ENCODE measurements around the gene KLHDC7B.

KLHDC7B gene

GRCh38 chr22:50545522-50546325, at the start of gene KLHDC7B:
Gene KLHDC7B, plus strand, starts transcription at chr22:50545899. Its CDS starts 345 bp downstream, at chr22:50546244.
- FAIRE-seq = no peak

DNA sequence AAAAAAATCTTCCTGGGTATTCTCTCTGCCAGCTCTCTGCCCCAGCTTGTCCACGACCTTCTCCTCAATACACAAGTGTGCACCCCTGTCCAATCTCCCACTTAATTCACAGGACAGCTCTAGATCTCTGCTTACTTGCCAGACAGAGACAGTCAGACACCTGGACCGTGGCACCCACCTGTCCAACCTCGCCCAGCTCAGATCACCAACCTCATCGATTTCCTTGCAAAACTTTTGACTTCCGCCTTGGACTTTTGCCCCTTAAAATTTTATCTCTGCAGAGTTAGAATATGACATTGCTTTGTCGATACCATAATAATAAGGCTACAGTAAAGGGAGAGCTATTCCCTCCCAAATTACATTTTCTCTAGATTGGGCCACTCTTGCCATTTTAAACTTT, 48.6 kb upstream of the KLHDC7B start:
- no peak for FAIRE-seq

- peak; percentile 72 for FAIRE-seq
These were observed 47.3 kb upstream of the KLHDC7B start for GRCh38 chr22:50498322-50498890.

- FAIRE-seq = no peak
These were observed 45.2 kb upstream of the KLHDC7B start for GRCh38 chr22:50500452-50500851.

DNA sequence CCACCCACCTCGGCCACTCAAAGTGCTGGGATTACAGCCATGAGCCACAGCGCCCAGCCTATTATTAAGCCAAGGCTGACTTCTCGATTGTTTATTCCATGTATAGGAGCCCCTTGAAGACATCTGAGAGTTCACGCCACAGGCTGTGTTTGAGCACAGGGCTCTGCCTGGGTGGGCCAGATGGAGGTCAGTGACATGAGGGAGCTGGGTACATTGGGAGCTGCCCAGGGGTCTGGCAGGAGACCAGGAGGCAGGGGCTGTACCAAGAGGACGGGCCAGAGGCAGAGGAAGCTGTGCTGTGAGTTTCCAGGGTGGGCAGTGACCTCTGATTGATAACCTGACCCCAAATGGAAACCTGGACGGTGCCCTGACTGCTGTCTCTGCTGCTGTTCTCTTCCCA, 43.6 kb upstream of the KLHDC7B start:
- no peak for FAIRE-seq

GRCh38 chr22:50502628-50503474, 42.8 kb upstream of the KLHDC7B start:
- no peak for FAIRE-seq

GRCh38 chr22:50503475-50504145, 42.1 kb upstream of the KLHDC7B start:
- no peak for FAIRE-seq

DNA sequence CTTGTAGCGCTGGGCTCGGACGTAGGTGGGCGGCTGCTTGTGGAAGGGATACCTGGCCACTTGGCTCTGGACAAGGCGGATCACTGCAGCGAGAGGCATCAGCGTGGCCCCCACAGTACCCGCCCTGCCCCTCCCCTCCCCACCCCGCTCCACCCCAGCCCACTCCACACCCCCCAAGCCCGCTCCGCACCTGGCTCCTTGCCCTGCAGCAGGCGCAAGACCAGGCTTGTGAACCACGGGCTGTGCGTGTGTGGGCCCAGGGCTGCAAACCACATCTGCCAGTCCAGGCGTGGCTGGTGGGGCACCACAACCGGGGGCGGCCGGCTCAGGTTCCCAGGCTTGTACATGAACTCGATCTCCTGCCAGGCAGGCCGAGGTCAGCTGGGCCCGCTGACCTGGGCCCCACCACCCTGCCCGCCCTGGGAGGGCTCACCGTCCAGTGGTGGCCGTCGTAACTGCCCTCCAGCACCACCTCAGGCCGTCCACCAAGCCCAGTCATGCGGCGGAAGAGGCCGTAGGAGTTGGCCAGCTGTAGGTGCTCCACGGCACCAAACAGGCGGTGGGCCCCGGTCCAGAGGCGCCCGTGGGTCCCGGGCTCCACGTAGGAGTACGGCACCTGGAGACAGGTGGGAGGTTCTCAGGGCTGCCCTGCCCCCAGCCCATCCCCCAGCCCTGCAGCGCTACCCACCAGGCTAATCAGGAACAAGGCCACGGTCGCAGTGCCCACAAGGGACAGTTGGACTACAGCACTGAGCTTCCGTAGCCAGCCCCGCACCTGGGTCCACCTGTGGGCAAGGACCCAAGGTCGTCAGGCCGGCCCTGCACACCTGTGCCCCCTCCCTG, 41.1 kb upstream of the KLHDC7B start:
- FAIRE-seq = no peak

GRCh38 chr22:50505276-50505775, 40.4 kb upstream of the KLHDC7B start:
- FAIRE-seq = no peak

GRCh38 chr22:50505776-50506610, 39.7 kb upstream of the KLHDC7B start:
- no peak for FAIRE-seq

- FAIRE-seq = no peak
These were observed 38.9 kb upstream of the KLHDC7B start for GRCh38 chr22:50506611-50507420.

DNA sequence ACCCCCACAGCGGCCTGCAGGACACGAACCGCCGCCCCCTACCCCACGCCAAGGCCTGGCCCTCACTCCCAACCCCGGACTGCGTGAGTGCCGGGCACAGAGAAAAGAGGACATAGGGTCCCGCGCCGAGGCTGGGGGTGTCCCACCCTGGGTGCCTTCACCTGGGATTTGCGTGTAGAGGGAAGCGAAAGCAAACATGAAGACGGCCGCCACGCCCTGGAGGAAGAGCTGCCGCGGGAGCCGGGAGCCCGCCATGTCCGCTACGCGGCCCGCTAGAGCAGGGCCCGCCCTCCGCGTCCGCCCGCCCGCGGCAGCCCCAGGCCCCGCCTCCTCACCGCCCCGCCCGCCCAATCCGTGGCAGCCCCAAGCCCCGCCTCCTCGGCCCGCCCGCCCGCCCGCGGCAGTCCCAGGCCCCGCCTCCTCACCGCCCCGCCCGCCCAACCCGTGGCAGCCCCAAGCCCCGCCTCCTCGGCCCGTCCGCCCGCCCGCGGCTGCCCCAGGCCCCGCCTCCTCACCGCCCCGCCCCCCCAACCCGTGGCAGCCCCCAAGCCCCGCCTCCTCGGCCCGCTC, 38.2 kb upstream of the KLHDC7B start, which contains the start of gene LMF2:
LMF2 (minus strand) TSS at position 282 of the 570 bp plus-strand sequence; CDS start at position 255, 27 bp downstream.
- FAIRE-seq = no peak

DNA sequence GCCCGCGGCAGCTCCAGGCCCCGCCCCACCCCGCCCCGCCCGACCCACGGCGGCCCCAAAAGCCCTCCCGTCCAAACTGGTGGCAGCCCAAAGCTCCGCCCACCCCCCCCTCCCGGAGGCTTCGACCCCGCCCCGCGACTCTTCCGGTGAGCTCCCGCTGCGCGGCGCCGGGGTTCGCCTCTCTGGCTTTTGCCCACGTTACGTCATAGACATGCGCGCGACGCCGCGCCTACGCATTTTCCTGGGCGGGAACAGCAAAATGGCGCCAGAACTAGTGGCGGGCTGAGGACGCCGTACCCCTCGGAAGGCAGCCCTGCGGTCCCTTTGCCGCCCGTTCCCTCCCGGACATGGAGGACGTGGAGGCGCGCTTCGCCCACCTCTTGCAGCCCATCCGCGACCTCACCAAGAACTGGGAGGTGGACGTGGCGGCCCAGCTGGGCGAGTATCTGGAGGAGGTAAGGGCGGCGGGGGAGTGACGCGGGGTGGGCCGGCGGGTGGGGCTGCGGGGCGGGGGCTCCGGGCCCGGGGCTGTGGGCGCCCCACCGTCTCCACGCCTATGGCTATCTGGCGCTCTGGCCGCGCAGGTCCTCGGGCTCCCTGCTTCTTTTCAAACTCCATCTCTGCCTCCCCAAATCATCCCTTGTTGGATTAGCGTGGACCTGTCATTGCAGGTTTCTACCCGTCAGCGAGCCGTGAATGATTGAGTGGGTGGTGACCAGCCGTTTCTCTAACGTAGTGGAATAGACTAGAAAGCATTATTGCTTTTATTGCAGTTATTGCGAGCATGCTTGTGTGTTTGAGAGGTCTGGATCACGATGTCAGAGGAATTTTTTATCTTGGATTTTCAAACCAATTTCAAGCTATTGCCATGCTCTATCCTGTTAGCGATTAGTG, 37.5 kb upstream of the KLHDC7B start, which contains the start of gene NCAPH2:
NCAPH2 (plus strand) TSS at position 234 of the 894 bp plus-strand sequence; CDS start at position 348, 114 bp downstream.
- no peak for FAIRE-seq

GRCh38 chr22:50508897-50509296, 36.8 kb upstream of the KLHDC7B start:
- FAIRE-seq = no peak

- FAIRE-seq = no peak
These were observed 32.5 kb upstream of the KLHDC7B start for GRCh38 chr22:50513175-50513574.

GRCh38 chr22:50516068-50516467, 29.6 kb upstream of the KLHDC7B start:
- no peak for FAIRE-seq

DNA sequence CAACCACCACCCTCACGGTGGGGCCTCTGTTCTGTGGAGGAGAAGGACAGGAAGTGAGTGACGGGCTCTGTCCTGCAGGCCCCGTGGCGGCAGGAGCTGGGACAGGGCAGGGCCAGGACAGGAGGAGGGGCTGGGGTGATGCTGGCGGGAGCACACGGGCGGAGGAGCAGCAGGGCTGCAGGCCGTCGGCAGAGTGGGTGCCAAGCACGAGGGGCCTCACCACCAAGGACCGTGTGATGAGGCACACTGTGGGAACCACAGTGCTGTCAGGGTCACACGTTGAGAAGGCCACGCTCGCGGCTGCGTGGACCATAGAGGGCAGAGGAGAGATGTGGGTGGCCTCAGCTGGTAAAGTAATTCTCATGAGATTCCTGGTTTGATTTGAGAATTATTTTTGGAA, 28.8 kb upstream of the KLHDC7B start:
- no peak for FAIRE-seq
